A549 (cell line): ENCODE data around the gene APOBR. TPM values are rescaled to one million over a fixed set of nuclear protein-coding genes. Genes with fewer than 3 reads are reported as not detected.

Source experiments
- ATAC-seq, 2 experiments: fragments of 200-7000 bp in 1 of 2; fragments of >200 bp in 1 of 2; cut with Nextera tagmentation in 1 of 2; cut with Tn5 transposase in 1 of 2; 3 replicates each; pipeline versions ENCODE4 v1.8.0 to v1.9.1; 2018 to 2020; ENCODE audit warnings: mild to moderate bottlenecking in 1 of 2, moderate library complexity in 1 of 2
- CTCF ChIA-PET: fragments of 300-600 bp; sonication (Branson Sonifier 250); formaldehyde crosslinking; extraction: SDS; loops from one replicate; lab custom pipeline; 2021; ENCODE audit warnings: antibody characterized with exemption, inconsistent platforms; lab: Yijun Ruan, JAX
- POLR2A ChIA-PET: fragments of 350-600 bp; formaldehyde crosslinking; extraction: SDS; loops from one replicate; lab custom pipeline; 2021; ENCODE audit warnings: antibody characterized with exemption, inconsistent platforms; lab: Yijun Ruan, JAX
- DNase-seq, 2 experiments: peaks; one replicate each; pipeline versions ENCODE4 v3.0.0 to v3.0.0-alpha.2; 2011 to 2016; ENCODE audit warnings: low read depth in 1 of 2, low spot score in 1 of 2
- FAIRE-seq: peaks from 2 replicates; lab custom pipeline; 2011; peaks lifted over from hg19 to GRCh38; lab: Jason Lieb, UNC
- H3K27ac ChIP-seq, 2 experiments: fragments of >200 bp; sonication (Bioruptor Twin); formaldehyde crosslinking; 3 replicates each; pipeline ENCODE4 v1.5.1; 2016 to 2017
- H3K4me1 ChIP-seq: fragments of >200 bp; sonication (Bioruptor Twin); formaldehyde crosslinking; 3 replicates; pipeline ENCODE4 v1.6.1; 2016
- H3K4me2 ChIP-seq: fragments of >200 bp; sonication (Bioruptor Twin); formaldehyde crosslinking; 3 replicates; pipeline ENCODE4 v1.6.1; 2016
- H3K4me3 ChIP-seq: fragments of >200 bp; sonication (Bioruptor Twin); formaldehyde crosslinking; 3 replicates; pipeline ENCODE4 v1.5.1; 2016
- H3K9me3 ChIP-seq: fragments of >200 bp; sonication (Bioruptor Twin); formaldehyde crosslinking; 3 replicates; pipeline ENCODE4 v1.6.1; 2016
- BHLHE40 ChIP-seq: IDR thresholded peaks from 2 replicates; pipeline ENCODE4 v1.6.1; 2012; ENCODE audit warnings: low read depth, low read length, inconsistent platforms
- CBX2 ChIP-seq: fragments of 200-600 bp; sonication (generic); IDR thresholded peaks from 2 replicates; pipeline ENCODE4 v1.6.1; 2016; ENCODE audit warnings: low read depth, mild to moderate bottlenecking, borderline replicate concordance
- CHD2 ChIP-seq: fragments of 150-350 bp; IDR thresholded peaks from 2 replicates; pipeline ENCODE4 v1.6.1; 2014; ENCODE audit warnings: low read length; ENCODE audit not compliant: partially characterized antibody
- CHD4 ChIP-seq: fragments of 200-600 bp; sonication (generic); IDR thresholded peaks from 2 replicates; pipeline ENCODE4 v1.6.1; 2016; ENCODE audit warnings: antibody characterized with exemption, mild to moderate bottlenecking, borderline replicate concordance
- EP300 ChIP-seq, 2 experiments: fragments of >200 bp; sonication (Bioruptor Twin); formaldehyde crosslinking; IDR thresholded peaks; 2 replicates in 1 of 2; 3 replicates in 1 of 2; pipeline ENCODE4 v1.6.1; 2016 to 2017
- ESRRA ChIP-seq: fragments of 150-350 bp; IDR thresholded peaks from 2 replicates; pipeline ENCODE4 v1.6.1; 2014; ENCODE audit warnings: mild to moderate bottlenecking, low read length, borderline replicate concordance
- GATA3 ChIP-seq: IDR thresholded peaks from 2 replicates; pipeline ENCODE4 v1.6.1; 2012; ENCODE audit warnings: borderline replicate concordance
- HOXB5 ChIP-seq: fragments of 250-450 bp; sonication (Bioruptor Pico); IDR thresholded peaks from 2 replicates; pipeline ENCODE4 v1.5.0; 2020; ENCODE audit warnings: mild to moderate bottlenecking, moderate library complexity
- JUN ChIP-seq, 2 experiments: fragments of >200 bp; sonication (Bioruptor Twin); formaldehyde crosslinking; IDR thresholded peaks; 2 replicates in 1 of 2; 3 replicates in 1 of 2; pipeline ENCODE4 v1.6.1; 2016 to 2017
- JUNB ChIP-seq: fragments of >200 bp; sonication (Bioruptor Twin); formaldehyde crosslinking; IDR thresholded peaks from 2 replicates; pipeline ENCODE4 v1.6.1; 2016
- KDM1A ChIP-seq: fragments of 200-600 bp; sonication (generic); IDR thresholded peaks from 2 replicates; pipeline ENCODE4 v1.6.1; 2016; ENCODE audit warnings: low read depth, mild to moderate bottlenecking
- KDM5A ChIP-seq: fragments of 200-600 bp; sonication (generic); IDR thresholded peaks from 2 replicates; pipeline ENCODE4 v1.6.1; 2016; ENCODE audit warnings: antibody characterized with exemption, mild to moderate bottlenecking
- MAZ ChIP-seq: fragments of 150-350 bp; IDR thresholded peaks from 2 replicates; pipeline ENCODE4 v1.6.1; 2014; ENCODE audit warnings: antibody characterized with exemption, low read depth, low read length, borderline replicate concordance
- NFE2L2 ChIP-seq: fragments of 150-350 bp; conservative IDR thresholded peaks from 2 replicates; pipeline ENCODE4 v1.6.1; 2014; ENCODE audit warnings: low read length
- NR3C1 ChIP-seq: fragments of >200 bp; sonication (Bioruptor Twin); formaldehyde crosslinking; IDR thresholded peaks from 3 replicates; pipeline ENCODE4 v1.6.1; 2017
- PBX3 ChIP-seq: IDR thresholded peaks from 2 replicates; pipeline ENCODE4 v1.6.1; 2012
- PHF8 ChIP-seq: fragments of 200-600 bp; sonication (generic); IDR thresholded peaks from 2 replicates; pipeline ENCODE4 v1.6.1; 2016; ENCODE audit warnings: low read depth, mild to moderate bottlenecking, antibody characterized with exemption, moderate library complexity, borderline replicate concordance
- POLR2AphosphoS2 ChIP-seq: conservative IDR thresholded peaks from 2 replicates; pipeline ENCODE4 v1.6.1; 2012; ENCODE audit warnings: low read length, improper control_type of control experiment, inconsistent platforms
- RAD21 ChIP-seq, 2 experiments: fragments of >200 bp in 1 of 2; sonication (Bioruptor Twin) in 1 of 2; formaldehyde crosslinking in 1 of 2; IDR thresholded peaks in 1 of 2; conservative IDR thresholded peaks in 1 of 2; 2 replicates in 1 of 2; 3 replicates in 1 of 2; pipeline ENCODE4 v1.6.1; 2012 to 2018; ENCODE audit warnings: inconsistent platforms in 1 of 2
- RARB ChIP-seq: fragments of 250-450 bp; sonication (Bioruptor Pico); IDR thresholded peaks from 2 replicates; pipeline ENCODE4 v1.8.0; 2021; ENCODE audit warnings: mild to moderate bottlenecking, moderate library complexity
- RCOR1 ChIP-seq: fragments of 150-350 bp; IDR thresholded peaks from 2 replicates; pipeline ENCODE4 v1.6.1; 2014; ENCODE audit warnings: antibody characterized with exemption, low read length, low read depth
- RFX5 ChIP-seq: fragments of 450-650 bp; IDR thresholded peaks from 2 replicates; pipeline ENCODE4 v1.7.1; 2014; ENCODE audit warnings: antibody characterized with exemption, mild to moderate bottlenecking, moderate library complexity
- SMC3 ChIP-seq: fragments of >200 bp; sonication (Bioruptor Twin); formaldehyde crosslinking; IDR thresholded peaks from 3 replicates; pipeline ENCODE4 v1.6.1; 2018; ENCODE audit warnings: inconsistent platforms
- ZC3H11A ChIP-seq: fragments of 450-650 bp; IDR thresholded peaks from 2 replicates; pipeline ENCODE4 v1.6.1; 2014; ENCODE audit warnings: antibody characterized with exemption, mild to moderate bottlenecking
- ZFP36 ChIP-seq: fragments of 450-650 bp; IDR thresholded peaks from 2 replicates; pipeline ENCODE4 v1.6.1; 2014; ENCODE audit warnings: borderline replicate concordance; ENCODE audit not compliant: partially characterized antibody
- ZNF302 ChIP-seq: fragments of 250-450 bp; sonication (Bioruptor Pico); IDR thresholded peaks from 2 replicates; pipeline ENCODE4 v1.9.0; 2021; ENCODE audit warnings: inconsistent platforms, mild to moderate bottlenecking, moderate library complexity
- WGBS: methylation state at CpG from one replicate; pipeline ENCODE4 v1.1.6; 2017; ENCODE audit errors: missing lambda C conversion rate; 5-methylcytosine and 5-hydroxymethylcytosine counted together
- polyA plus RNA-seq, 4 experiments: library from polyadenylated mRNA; depleted of rRNA in 3 of 4; stranded (reverse); fragments of >200 nt; fragmentation: RNase III in 1 of 4; extraction: RNeasy Plus Mini Kit Qiagen cat#74134 plus additional on column Dnase treatment in 1 of 4; gene quantifications; 2 replicates in 3 of 4; 3 replicates in 1 of 4; pipeline ENCODE4 v1.2.3, GENCODE V29; 2011 to 2017

APOBR gene
- polyA plus RNA-seq, 2 of the 4 experiments (the other 2 are of a cell fraction) = 0.01 to 0.08 TPM

GRCh38 chr16:28486266-28486665 is 8.2 kb upstream of the APOBR start:
- no peak for ATAC-seq
- Histone ChIP-seq H3K4me1 (peaks cover 6% of the 10 kb centered on the region; the same call in 1 of the 3 replicates), H3K4me3 (no peak overlapping the region), H3K4me2 (no peak overlapping the region)
- WGBS = 88% methylated on average over 1 of the region's 5 CpGs
- POLR2A ChIA-PET = no interaction called here
- TF ChIP-seq CBX2 = no peak
- no peak for TF ChIP-seq GATA3
- no peak for TF ChIP-seq KDM1A
- TF ChIP-seq CHD2 = no peak
- TF ChIP-seq KDM5A = no peak
- TF ChIP-seq RCOR1 = no peak
- no peak for TF ChIP-seq ZNF302 (CRISPR knock-in tag)
- no peak for TF ChIP-seq BHLHE40
- no peak for TF ChIP-seq JUN (IDR thresholded peaks at IDR 0.05)
- no peak for TF ChIP-seq NR3C1
- TF ChIP-seq, all 56 proteins: peak for 0
- Histone ChIP-seq H3K27ac (no peak overlapping the region), H3K9me3 (no peaks in the 10 kb centered on the region)
- DNase-seq (no peak), FAIRE-seq (no peak)
- CTCF ChIA-PET = interaction anchor here (0.7 to 1.0 kb wide), 2 partner anchors 159 to 1469 kb away, joined by 3 read pairs; no protein-coding TSS in a partner anchor

- Histone ChIP-seq H3K4me3 (peak overlapping the region; percentile 68), H3K4me2 (peak overlapping the region; percentile 86), H3K9me3 (no peaks in the 10 kb centered on the region), H3K27ac (peak overlapping the region; percentile 94 to 98), H3K4me1 (peaks cover 6% of the 10 kb centered on the region; the same call in 1 of the 3 replicates)
- ATAC-seq = peak; percentile 69 to 70
- FAIRE-seq = no peak
- ChIA-PET POLR2A (interaction anchor here (0.6 to 0.7 kb wide), 4 partner anchors 19 to 310 kb away, joined by 3 to 4 read pairs (median 3); no protein-coding TSS in a partner anchor), CTCF (interaction anchor here (1.2 to 2.1 kb wide), 4 partner anchors 9 to 170 kb away, joined by 3 to 8 read pairs (median 4); no protein-coding TSS in a partner anchor)
- under 1% methylated on average over 26 of the region's 42 CpGs for WGBS
- TF ChIP-seq CHD4 = no peak
- TF ChIP-seq RAD21 (conservative IDR thresholded peaks at IDR 0.05 in 1 of 2, IDR thresholded peaks at IDR 0.05 in 1 of 2) = peak in 1 of 2 experiments; percentile 33; a peak in 4 of 5 replicates
- TF ChIP-seq MAZ = no peak
- TF ChIP-seq RFX5 = no peak
- no peak for TF ChIP-seq ZFP36
- no peak for TF ChIP-seq RCOR1
- no peak for TF ChIP-seq ZC3H11A
- TF ChIP-seq SMC3 = peak; percentile 18; the same call in 2 of the 3 replicates
- TF ChIP-seq EP300 (IDR thresholded peaks at IDR 0.05) = no peak
- no peak for TF ChIP-seq POLR2AphosphoS2
- TF ChIP-seq RARB (CRISPR knock-in tag) = no peak
- TF ChIP-seq CBX2 = no peak
- TF ChIP-seq GATA3 = no peak
- TF ChIP-seq PHF8 = peak; percentile 29; the same call in 1 of the 2 replicates
- TF ChIP-seq HOXB5 (CRISPR knock-in tag) = no peak
- no peak for TF ChIP-seq ESRRA
- TF ChIP-seq NFE2L2 = no peak
- no peak for TF ChIP-seq JUN (IDR thresholded peaks at IDR 0.05)
- TF ChIP-seq JUNB = no peak
- no peak for TF ChIP-seq PBX3
- TF ChIP-seq NR3C1 = no peak
- DNase-seq = peak in 1 of 2 experiments; percentile 43
These were observed 3.0 kb upstream of the APOBR start for GRCh38 chr16:28491230-28491969.
